Activated T-cell treated with anti-CD3 and anti-CD28 coated beads, Interleukin-2, amount 50 U/mL, for 48 hours (primary cell): ENCODE measurements around the gene BAHD1.
A peak's percentile ranks its signal among the peaks of the same experiment; 100 is the strongest.

Experiments
- DNase-seq, 2 experiments: peaks; one replicate each; pipeline ENCODE4 v3.0.0-alpha.2; 2020

Gene BAHD1

DNA sequence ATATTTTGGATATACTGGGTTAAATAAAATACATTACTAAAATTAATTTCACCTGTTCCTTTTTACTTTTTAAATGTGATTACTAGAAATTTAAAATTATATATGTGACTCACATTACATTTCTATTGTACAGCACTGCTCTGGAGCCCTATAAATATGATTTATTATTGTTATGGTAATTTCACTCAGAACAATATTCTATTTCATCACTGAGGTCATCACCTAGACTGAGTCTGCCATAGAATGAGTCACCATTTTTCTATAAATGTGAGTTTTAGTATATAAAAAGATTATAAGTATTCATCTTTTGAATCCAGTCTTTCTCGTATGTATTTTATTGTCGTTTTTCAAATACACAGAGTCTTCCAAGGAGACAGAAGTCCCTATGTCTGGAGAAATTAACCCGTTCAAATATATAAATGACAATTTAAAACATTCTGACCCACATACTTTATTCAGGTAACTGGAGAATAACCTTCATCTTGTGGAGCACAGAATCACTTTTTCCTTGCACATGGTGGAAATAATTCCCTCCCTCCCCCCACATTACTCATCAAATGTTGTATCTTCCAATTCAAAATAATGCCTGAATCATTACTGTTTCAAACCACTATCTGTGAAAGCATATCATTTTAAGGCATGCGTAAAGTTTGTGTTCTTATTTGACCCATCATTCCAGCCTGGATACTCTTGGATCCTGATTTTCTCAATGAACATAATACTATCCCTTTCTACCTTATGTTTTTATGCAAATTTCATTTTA lies 60.0 kb downstream of the BAHD1 start:
- no peak for DNase-seq

- no peak for DNase-seq
Measured at GRCh38 chr15:40501487-40501886, 60.7 kb downstream of the BAHD1 start.

GRCh38 chr15:40506964-40507571 lies 66.3 kb downstream of the BAHD1 start:
- peak; percentile 77 to 79 for DNase-seq

DNA sequence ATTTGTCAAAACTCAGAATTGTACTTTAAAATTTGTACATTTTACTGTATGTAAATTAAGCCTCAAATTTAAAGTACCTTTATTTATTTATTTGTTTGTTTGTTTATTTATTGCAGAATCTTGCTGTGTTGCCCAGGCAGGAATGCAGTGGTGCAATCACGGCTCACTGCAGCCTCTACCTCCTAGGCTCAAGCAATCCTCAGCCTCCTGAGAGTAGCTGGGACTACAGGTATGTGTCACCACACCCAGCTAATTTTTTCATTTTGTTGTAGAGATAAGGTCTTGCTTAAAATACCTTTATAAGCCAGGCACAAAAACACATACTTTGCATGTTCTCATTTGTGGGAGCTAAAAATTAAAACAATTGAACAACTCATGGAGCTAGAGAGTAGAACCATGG lies 67.5 kb downstream of the BAHD1 start:
- DNase-seq, result no peak

GRCh38 chr15:40510201-40510600 lies 69.4 kb downstream of the BAHD1 start:
- DNase-seq, result no peak

GRCh38 chr15:40511093-40511471 lies 70.3 kb downstream of the BAHD1 start:
- DNase-seq, result peak in 1 of 2 experiments; percentile 31

GRCh38 chr15:40511472-40512133 lies 70.8 kb downstream of the BAHD1 start:
- peak; percentile 46 to 55 for DNase-seq

DNA sequence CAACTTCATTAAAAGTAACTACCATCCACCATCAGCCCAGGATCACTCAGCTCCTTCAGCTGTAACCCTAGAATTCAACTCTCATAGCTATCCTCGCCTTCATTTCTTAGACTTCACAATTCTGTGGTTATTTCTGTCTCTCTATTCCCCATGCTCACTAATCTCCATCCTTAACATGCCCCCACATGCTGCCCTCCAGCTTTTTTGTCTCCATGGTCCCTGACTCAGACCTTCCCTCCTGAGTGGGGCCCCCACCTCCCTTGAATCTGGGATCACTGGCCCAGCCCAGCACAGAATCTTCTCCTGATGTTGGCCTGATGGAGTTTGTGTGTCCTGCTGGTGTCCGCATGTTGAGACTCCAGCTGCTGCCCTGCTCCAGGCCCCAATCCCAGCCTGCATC lies 71.7 kb downstream of the BAHD1 start:
- no peak for DNase-seq

DNA sequence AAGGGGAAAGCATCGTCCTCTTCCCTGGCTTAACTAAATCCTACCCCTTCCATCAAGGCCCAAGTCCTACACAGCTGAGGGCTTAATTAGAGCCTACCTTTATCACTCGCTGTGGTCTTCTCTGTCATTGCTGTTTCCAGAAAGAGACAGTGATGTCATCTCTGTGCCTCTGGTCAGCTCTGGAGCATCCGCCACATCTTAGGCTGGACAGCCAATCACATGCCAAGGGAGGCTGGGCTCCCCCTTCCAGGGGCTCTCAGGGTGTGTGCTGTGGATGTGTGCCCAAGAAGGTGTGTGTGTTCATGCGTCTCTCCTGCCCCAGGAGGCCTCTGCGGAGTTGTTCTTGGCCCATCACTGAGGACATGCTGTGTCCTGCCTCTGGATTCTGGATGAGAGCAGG lies 72.9 kb downstream of the BAHD1 start:
- DNase-seq, result no peak

DNA sequence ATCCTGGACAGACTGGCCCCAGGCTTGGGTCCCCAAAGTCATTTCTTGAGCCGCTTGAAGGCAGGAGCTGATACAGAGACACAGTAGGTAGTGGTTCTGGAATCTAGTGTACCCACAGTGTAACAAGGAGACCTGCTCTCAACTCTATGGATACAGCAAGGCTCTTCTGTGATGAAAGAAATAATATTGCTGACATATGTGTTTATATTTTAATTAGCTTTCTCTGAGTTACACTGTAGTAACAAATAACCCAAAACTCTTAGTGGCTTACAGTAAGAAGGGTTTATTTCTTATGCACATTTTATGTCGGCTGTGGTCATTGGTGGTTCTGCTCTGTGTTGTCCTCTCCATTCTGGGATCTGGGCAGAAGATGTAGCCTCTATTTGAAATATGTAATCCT lies 75.6 kb downstream of the BAHD1 start:
- no peak for DNase-seq
